ENCODE data around the gene CHAD. TPM values are rescaled to one million over a fixed set of nuclear protein-coding genes. Genes with fewer than 3 reads are reported as not detected.

Gene CHAD
- total RNA-seq, 1 experiment from 2014 or later: not detected

Other genes starting within 250 kb of the CHAD start
- 0.54 TPM for gene TMEM92, start 194.4 kb downstream of the CHAD start, total RNA-seq (2021; ENCODE audit: unreplicated experiment)
- gene XYLT2, start 122.8 kb downstream of the CHAD start, total RNA-seq (2021; ENCODE audit: unreplicated experiment): 28.5 TPM
- gene MRPL27, start 95.7 kb downstream of the CHAD start, total RNA-seq (2021; ENCODE audit: unreplicated experiment): 136 TPM
- gene EME1, start 95.7 kb downstream of the CHAD start, total RNA-seq (2021; ENCODE audit: unreplicated experiment): 15.3 TPM
- 167 TPM for gene LRRC59, start 71.4 kb downstream of the CHAD start, total RNA-seq (2021; ENCODE audit: unreplicated experiment)
- 17.2 TPM for gene ACSF2, start 42.7 kb downstream of the CHAD start, total RNA-seq (2021; ENCODE audit: unreplicated experiment)
- gene RSAD1, start 10.0 kb upstream of the CHAD start, total RNA-seq (2021; ENCODE audit: unreplicated experiment): 40.2 TPM
- gene MYCBPAP, start 39.6 kb upstream of the CHAD start, total RNA-seq (2021; ENCODE audit: unreplicated experiment): 2.2 TPM
- 0.92 TPM for gene EPN3, start 63.9 kb upstream of the CHAD start, total RNA-seq (2021; ENCODE audit: unreplicated experiment)
- gene SPATA20, start 78.3 kb upstream of the CHAD start, total RNA-seq (2021; ENCODE audit: unreplicated experiment): 82.2 TPM
- 10.0 TPM for gene CACNA1G, start 91.8 kb upstream of the CHAD start, total RNA-seq (2021; ENCODE audit: unreplicated experiment)
- 128 TPM for gene ABCC3, start 166.0 kb upstream of the CHAD start, total RNA-seq (2021; ENCODE audit: unreplicated experiment)
- gene ANKRD40, start 239.0 kb upstream of the CHAD start, total RNA-seq (2021; ENCODE audit: unreplicated experiment): 57.2 TPM

Data from Panc1 (cell line).